CD4-positive, CD25-positive, alpha-beta regulatory T cell (primary cell): ENCODE data around the gene UPB1. TPM values are rescaled to one million over a fixed set of nuclear protein-coding genes. Genes with fewer than 3 reads are reported as not detected.

ENCODE experiments used
- ATAC-seq, 2 donors: fragments of 150-1000 bp; cut with Tn5 transposase; one replicate each; pipeline ENCODE4 v1.10.0; 2021; ENCODE audit warnings: low read depth in 2 of 2, moderate number of reproducible peaks in 2 of 2, moderate library complexity in 1 of 2
- DNase-seq, 3 donors: peaks; one replicate each; pipeline versions ENCODE4 v3.0.0 to v3.0.0-alpha.2; 2012 to 2022; ENCODE audit warnings: mixed read lengths in 1 of 3
- H3K27ac ChIP-seq: one replicate; pipeline ENCODE4 v1.7.0; 2013; ENCODE audit warnings: mild to moderate bottlenecking, low read length; ENCODE audit not compliant: insufficient read depth, poor library complexity, severe bottlenecking
- H3K27me3 ChIP-seq: one replicate; pipeline ENCODE4 v1.7.0; 2013; ENCODE audit warnings: low read length; ENCODE audit not compliant: control insufficient read depth, insufficient read depth
- H3K36me3 ChIP-seq: one replicate; pipeline ENCODE4 v1.7.0; 2013; ENCODE audit warnings: mild to moderate bottlenecking, low read length, moderate library complexity; ENCODE audit not compliant: control insufficient read depth, insufficient read depth
- H3K4me1 ChIP-seq: 2 replicates; pipeline ENCODE4 v1.7.0; 2013; ENCODE audit warnings: mild to moderate bottlenecking, low read length; ENCODE audit not compliant: insufficient read depth, control insufficient read depth, poor library complexity, severe bottlenecking
- H3K4me3 ChIP-seq: one replicate; pipeline ENCODE4 v1.7.0; 2013; ENCODE audit warnings: low read depth, mild to moderate bottlenecking, low read length, moderate library complexity
- H3K9me3 ChIP-seq, 2 experiments: 1 replicate in 1 of 2; 2 replicates in 1 of 2; pipeline ENCODE4 v1.7.0; 2013; ENCODE audit warnings: low read length in 2 of 2, mild to moderate bottlenecking in 1 of 2, moderate library complexity in 1 of 2; ENCODE audit not compliant: control insufficient read depth in 2 of 2
- H3K27ac Mint-ChIP-seq, 3 donors: one replicate each; pipeline ENCODE4 v1.8.0; 2020 to 2022; ENCODE audit warnings: mild to moderate bottlenecking in 3 of 3, mixed read lengths in 3 of 3, moderate library complexity in 2 of 3
- H3K27me3 Mint-ChIP-seq: one replicate; pipeline ENCODE4 v1.8.0; 2022; ENCODE audit warnings: mild to moderate bottlenecking, mixed read lengths
- H3K36me3 Mint-ChIP-seq: one replicate; pipeline ENCODE4 v1.8.0; 2020; ENCODE audit warnings: mixed read lengths
- H3K4me1 Mint-ChIP-seq, 4 donors: one replicate each; pipeline ENCODE4 v1.8.0; 2020 to 2022; ENCODE audit warnings: mixed read lengths in 4 of 4, mild to moderate bottlenecking in 1 of 4
- H3K4me3 Mint-ChIP-seq, 4 donors: one replicate each; pipeline ENCODE4 v1.8.0; 2020 to 2022; ENCODE audit warnings: mild to moderate bottlenecking in 4 of 4, mixed read lengths in 4 of 4, moderate library complexity in 3 of 4
- H3K9me3 Mint-ChIP-seq, 7 donors: one replicate each; pipeline ENCODE4 v1.8.0; 2020 to 2022; ENCODE audit warnings: mixed read lengths in 7 of 7, mild to moderate bottlenecking in 3 of 7, moderate library complexity in 2 of 7
- polyA plus RNA-seq, 4 donors: library from polyadenylated mRNA; unstranded; fragments of 300-500 nt; fragmentation: Illumina TruSeq; gene quantifications; one replicate each; pipeline ENCODE4 v1.2.3, GENCODE V29; 2021
- total RNA-seq: library from RNA; stranded (reverse); gene quantifications from one replicate; pipeline ENCODE4 v1.2.3, GENCODE V29; 2022

Gene UPB1
- total and polyA plus RNA-seq, 5 donors from 2014 or later, result 3.8 TPM; not detected in 4

- H3K36me3 Mint-ChIP-seq, result peaks cover 4% of the 10 kb centered on the region
- H3K4me1 ChIP-seq, result peaks cover 7% of the 10 kb centered on the region
- peaks cover 5% of the 10 kb centered on the region for H3K27me3 Mint-ChIP-seq
- peaks cover 0 to 2% of the 10 kb centered on the region in 2 experiments for H3K9me3 ChIP-seq
- no peak overlapping the region for H3K4me3 ChIP-seq
- no peak overlapping the region for H3K4me3 Mint-ChIP-seq
- H3K4me1 Mint-ChIP-seq, result peaks cover 0 to 13% (median 4%) of the 10 kb centered on the region in 4 donors
- no peak overlapping the region for H3K27ac Mint-ChIP-seq
- ATAC-seq (no peak), DNase-seq (no peak)
- H3K27ac ChIP-seq, result no peak overlapping the region
- H3K36me3 ChIP-seq, result no peaks in the 10 kb centered on the region
- peaks cover 0 to 6% (median 0%) of the 10 kb centered on the region in 7 donors for H3K9me3 Mint-ChIP-seq
- no peaks in the 10 kb centered on the region for H3K27me3 ChIP-seq
Measured at GRCh38 chr22:24455751-24456426, 39.2 kb upstream of the UPB1 start.

- Mint-ChIP-seq H3K27me3 (peaks cover 5% of the 10 kb centered on the region), H3K9me3 (no peaks in the 10 kb centered on the region), H3K4me3 (no peak overlapping the region), H3K27ac (no peak overlapping the region), H3K36me3 (peaks cover 4% of the 10 kb centered on the region), H3K4me1 (peaks cover 0 to 14% (median 4%) of the 10 kb centered on the region in 4 donors)
- Histone ChIP-seq H3K36me3 (no peaks in the 10 kb centered on the region), H3K4me3 (no peak overlapping the region), H3K9me3 (no peaks in the 10 kb centered on the region), H3K27me3 (no peaks in the 10 kb centered on the region), H3K27ac (no peak overlapping the region), H3K4me1 (peaks cover 9% of the 10 kb centered on the region)
- DNase-seq (no peak), ATAC-seq (no peak)
Measured at GRCh38 chr22:24457894-24458420, 37.2 kb upstream of the UPB1 start.

- ATAC-seq (no peak), DNase-seq (no peak)
- H3K27me3 Mint-ChIP-seq, result no peaks in the 10 kb centered on the region
- H3K36me3 Mint-ChIP-seq, result peaks cover 4% of the 10 kb centered on the region
- H3K27ac ChIP-seq, result no peak overlapping the region
- no peaks in the 10 kb centered on the region for H3K9me3 ChIP-seq
- no peak overlapping the region for H3K4me3 ChIP-seq
- no peaks in the 10 kb centered on the region for H3K27me3 ChIP-seq
- no peak overlapping the region for H3K4me3 Mint-ChIP-seq
- H3K4me1 Mint-ChIP-seq, result peaks cover 0 to 14% (median 4%) of the 10 kb centered on the region in 4 donors
- H3K27ac Mint-ChIP-seq, result peak overlapping the region in 1 of 3 donors; percentile 54
- H3K4me1 ChIP-seq, result peaks cover 9% of the 10 kb centered on the region
- no peaks in the 10 kb centered on the region for H3K36me3 ChIP-seq
- H3K9me3 Mint-ChIP-seq, result no peaks in the 10 kb centered on the region
Measured at GRCh38 chr22:24459911-24460310, 35.2 kb upstream of the UPB1 start.

- Mint-ChIP-seq H3K4me3 (peak overlapping the region in 1 of 4 donors; percentile 19), H3K27me3 (no peaks in the 10 kb centered on the region), H3K27ac (peak overlapping the region in 2 of 3 donors; percentile 83 to 86), H3K36me3 (peaks cover 4% of the 10 kb centered on the region), H3K4me1 (peaks cover 0 to 14% (median 4%) of the 10 kb centered on the region in 4 donors), H3K9me3 (no peaks in the 10 kb centered on the region)
- Histone ChIP-seq H3K9me3 (no peaks in the 10 kb centered on the region), H3K27me3 (no peaks in the 10 kb centered on the region), H3K4me3 (peak overlapping the region; percentile 24), H3K27ac (no peak overlapping the region), H3K36me3 (no peaks in the 10 kb centered on the region), H3K4me1 (peaks cover 9% of the 10 kb centered on the region)
- DNase-seq (peak in 1 of 3 donors; percentile 52), ATAC-seq (peak in 1 of 2 donors; percentile 50)
Measured at GRCh38 chr22:24460418-24461089, 34.6 kb upstream of the UPB1 start.

GRCh38 chr22:24463071-24463760, 31.9 kb upstream of the UPB1 start:
- no peaks in the 10 kb centered on the region for H3K9me3 ChIP-seq
- Mint-ChIP-seq H3K27me3 (no peaks in the 10 kb centered on the region), H3K36me3 (no peaks in the 10 kb centered on the region), H3K4me3 (no peak overlapping the region), H3K9me3 (no peaks in the 10 kb centered on the region), H3K27ac (no peak overlapping the region), H3K4me1 (peaks cover 0 to 14% (median 4%) of the 10 kb centered on the region in 4 donors)
- DNase-seq, result no peak
- no peak for ATAC-seq
- peaks cover 9% of the 10 kb centered on the region for H3K4me1 ChIP-seq
- no peaks in the 10 kb centered on the region for H3K27me3 ChIP-seq
- no peak overlapping the region for H3K27ac ChIP-seq
- H3K4me3 ChIP-seq, result no peak overlapping the region
- H3K36me3 ChIP-seq, result no peaks in the 10 kb centered on the region

GRCh38 chr22:24465566-24465965, 29.6 kb upstream of the UPB1 start:
- no peaks in the 10 kb centered on the region for H3K27me3 Mint-ChIP-seq
- no peak overlapping the region for H3K4me3 Mint-ChIP-seq
- H3K27ac Mint-ChIP-seq, result no peak overlapping the region

GRCh38 chr22:24465975-24466374, 29.2 kb upstream of the UPB1 start:
- peak overlapping the region in 1 of 3 donors; percentile 12 for H3K27ac Mint-ChIP-seq
- no peaks in the 10 kb centered on the region for H3K4me1 Mint-ChIP-seq
- Histone ChIP-seq H3K4me1 (peaks cover under 1% of the 10 kb centered on the region), H3K27ac (no peak overlapping the region), H3K9me3 (no peaks in the 10 kb centered on the region), H3K27me3 (no peaks in the 10 kb centered on the region), H3K4me3 (no peak overlapping the region), H3K36me3 (no peaks in the 10 kb centered on the region)
- H3K36me3 Mint-ChIP-seq, result no peaks in the 10 kb centered on the region
- no peaks in the 10 kb centered on the region for H3K9me3 Mint-ChIP-seq
- no peak for ATAC-seq
- DNase-seq, result no peak
- no peak overlapping the region for H3K4me3 Mint-ChIP-seq
- no peaks in the 10 kb centered on the region for H3K27me3 Mint-ChIP-seq

More at GRCh38 chr22:24465566-24465965, 29.6 kb upstream of the UPB1 start:
- no peak overlapping the region for H3K27ac ChIP-seq
- no peaks in the 10 kb centered on the region for H3K9me3 ChIP-seq
- peaks cover 0 to 4% (median 2%) of the 10 kb centered on the region in 4 donors for H3K4me1 Mint-ChIP-seq
- ATAC-seq, result no peak
- H3K4me1 ChIP-seq, result peaks cover 5% of the 10 kb centered on the region
- no peak for DNase-seq
- no peaks in the 10 kb centered on the region for H3K9me3 Mint-ChIP-seq
- H3K36me3 Mint-ChIP-seq, result no peaks in the 10 kb centered on the region
- H3K36me3 ChIP-seq, result no peaks in the 10 kb centered on the region
- H3K4me3 ChIP-seq, result no peak overlapping the region
- H3K27me3 ChIP-seq, result no peaks in the 10 kb centered on the region
